Epithelial cell of prostate (primary cell): ENCODE data around the gene FAT1.

Source experiments
- DNase-seq: peaks from one replicate; pipeline ENCODE4 v3.0.0-alpha.2; 2011; ENCODE audit warnings: low read depth, low spot score
- H3K27ac ChIP-seq: fragments of 450-650 bp; 2 replicates; pipeline ENCODE4 v1.5.1; 2017; ENCODE audit warnings: mild to moderate bottlenecking

Gene FAT1

GRCh38 chr4:186725469-186726425 lies 2.1 kb upstream of the FAT1 start:
- H3K27ac ChIP-seq, result peak overlapping the region; percentile 97
- DNase-seq, result no peak

- no peak for DNase-seq
- H3K27ac ChIP-seq, result peak overlapping the region; percentile 97
Observed at GRCh38 chr4:186724864-186725468, 1.3 kb upstream of the FAT1 start.

DNA sequence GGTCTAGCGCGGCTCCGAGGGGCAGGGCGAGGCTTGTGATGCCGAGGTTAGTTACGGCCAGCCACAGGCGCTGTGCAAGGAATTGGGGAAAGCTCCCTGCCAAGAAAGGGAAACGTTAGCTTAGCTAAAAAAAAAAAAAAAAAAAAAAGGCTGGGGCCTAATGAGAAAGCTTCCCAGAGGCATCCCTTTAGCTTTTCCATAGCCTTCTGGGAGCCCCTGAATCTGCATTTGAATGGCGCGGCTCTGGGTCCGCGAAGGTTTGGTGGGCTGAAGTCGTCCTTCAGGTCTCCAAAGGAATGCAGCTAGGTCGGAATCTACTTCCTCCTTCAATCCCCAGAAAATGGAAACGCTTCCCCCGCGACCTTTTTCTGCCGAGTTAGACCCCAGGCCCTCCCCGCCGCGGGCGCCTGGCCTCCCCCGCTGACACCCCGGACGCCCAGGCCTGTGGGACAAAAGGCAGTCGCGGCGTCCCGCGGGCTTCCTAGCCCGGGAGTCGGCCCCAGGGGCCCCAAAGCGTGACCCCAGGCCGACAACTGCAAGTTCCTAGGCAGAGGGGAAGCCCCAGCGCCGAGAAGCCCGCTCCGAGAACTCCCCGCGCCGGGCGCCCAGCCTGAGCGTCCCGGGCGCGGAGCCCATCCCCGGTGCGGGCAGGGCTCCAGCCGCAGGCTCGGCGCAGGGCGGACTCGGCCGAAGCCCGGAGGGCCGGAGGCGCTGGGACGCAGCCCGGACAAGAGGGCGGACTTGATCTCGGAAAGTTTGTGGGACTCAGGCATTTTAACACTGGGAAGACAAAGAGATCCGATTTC lies 605 bp upstream of the FAT1 start:
- H3K27ac ChIP-seq, result peak overlapping the region; percentile 97
- no peak for DNase-seq

GRCh38 chr4:186722796-186723291 lies 812 bp downstream of the FAT1 start:
- H3K27ac ChIP-seq, result peak overlapping the region; percentile 97
- no peak for DNase-seq

DNA sequence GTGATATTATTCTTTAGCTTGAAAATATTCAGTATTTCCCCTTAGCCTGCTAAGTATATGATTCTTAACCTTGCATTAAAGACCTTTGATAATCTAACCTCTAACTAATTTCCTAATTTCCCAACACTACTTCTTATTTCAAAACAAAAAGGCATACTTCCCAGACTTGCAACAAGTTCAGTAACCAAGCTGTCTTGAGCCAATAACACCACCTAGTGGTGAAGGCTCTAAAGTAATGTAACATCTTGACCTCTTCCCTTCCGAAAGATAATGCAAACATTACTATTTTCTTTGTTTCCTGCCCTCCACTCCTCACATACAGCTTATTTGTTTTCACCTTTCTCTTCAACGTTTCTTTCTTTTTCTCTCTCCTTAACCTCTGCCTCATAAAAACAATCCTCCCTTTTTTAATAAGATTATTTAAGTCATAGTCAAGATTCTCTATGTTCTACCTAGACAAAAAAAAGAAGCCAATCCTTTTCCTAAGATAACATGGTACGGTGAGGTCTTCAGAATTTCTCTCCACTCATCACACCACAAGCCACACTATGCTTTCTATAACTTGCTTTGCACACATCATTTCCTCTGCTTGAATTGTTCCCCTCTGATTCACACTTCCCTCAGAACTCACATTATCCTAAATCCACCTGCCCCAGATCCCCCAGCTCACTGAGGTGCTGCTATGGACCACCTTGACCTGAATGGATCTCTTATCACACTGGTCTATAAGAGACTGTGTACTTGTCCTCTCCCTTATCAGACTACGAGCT lies 3.5 kb downstream of the FAT1 start:
- peak overlapping the region; percentile 97 for H3K27ac ChIP-seq
- DNase-seq, result no peak

DNA sequence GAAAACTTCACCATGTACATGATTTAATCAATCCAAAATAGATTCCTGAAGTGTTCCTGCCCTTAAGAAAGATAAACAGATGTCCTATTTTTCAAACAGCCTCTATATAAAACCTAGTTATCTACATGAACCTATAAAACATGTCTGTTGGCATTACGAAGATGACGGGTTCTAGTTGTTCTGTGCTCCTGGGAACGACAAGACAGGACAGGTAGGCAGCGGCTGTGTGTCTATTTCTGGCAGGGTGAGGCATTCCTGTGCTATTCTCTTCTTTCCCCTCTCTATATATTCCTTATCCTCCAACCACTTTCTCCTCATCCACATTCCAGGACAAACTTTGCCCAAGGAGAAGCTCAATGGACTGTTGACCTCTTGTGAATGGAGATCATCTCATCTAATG lies 6.1 kb downstream of the FAT1 start:
- peak; percentile 59 for DNase-seq
- H3K27ac ChIP-seq, result peak overlapping the region; percentile 53

DNA sequence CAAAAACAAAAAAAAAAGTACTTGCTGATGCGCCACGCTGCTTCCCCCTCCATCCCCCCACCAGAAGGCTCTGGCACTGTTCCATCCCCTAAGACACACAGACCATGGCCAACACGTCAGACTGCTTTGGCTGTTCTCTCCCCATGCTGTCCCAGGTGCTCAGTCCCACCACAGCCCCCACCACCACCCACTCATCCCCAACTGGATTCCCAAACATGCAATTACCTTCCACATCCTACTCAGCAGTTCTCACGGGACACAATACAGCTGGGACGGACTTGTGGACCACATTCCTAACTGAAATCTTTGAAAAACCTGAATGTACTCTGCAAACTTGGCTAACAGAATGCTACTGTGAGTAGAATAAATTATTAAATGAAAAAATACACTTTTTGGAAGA lies 8.6 kb downstream of the FAT1 start:
- H3K27ac ChIP-seq, result no peak overlapping the region
- DNase-seq, result no peak

- H3K27ac ChIP-seq, result no peak overlapping the region
- DNase-seq, result no peak
Observed at GRCh38 chr4:186714006-186714675, 9.5 kb downstream of the FAT1 start.

GRCh38 chr4:186712690-186713089 lies 11.0 kb downstream of the FAT1 start:
- no peak overlapping the region for H3K27ac ChIP-seq
- no peak for DNase-seq

DNA sequence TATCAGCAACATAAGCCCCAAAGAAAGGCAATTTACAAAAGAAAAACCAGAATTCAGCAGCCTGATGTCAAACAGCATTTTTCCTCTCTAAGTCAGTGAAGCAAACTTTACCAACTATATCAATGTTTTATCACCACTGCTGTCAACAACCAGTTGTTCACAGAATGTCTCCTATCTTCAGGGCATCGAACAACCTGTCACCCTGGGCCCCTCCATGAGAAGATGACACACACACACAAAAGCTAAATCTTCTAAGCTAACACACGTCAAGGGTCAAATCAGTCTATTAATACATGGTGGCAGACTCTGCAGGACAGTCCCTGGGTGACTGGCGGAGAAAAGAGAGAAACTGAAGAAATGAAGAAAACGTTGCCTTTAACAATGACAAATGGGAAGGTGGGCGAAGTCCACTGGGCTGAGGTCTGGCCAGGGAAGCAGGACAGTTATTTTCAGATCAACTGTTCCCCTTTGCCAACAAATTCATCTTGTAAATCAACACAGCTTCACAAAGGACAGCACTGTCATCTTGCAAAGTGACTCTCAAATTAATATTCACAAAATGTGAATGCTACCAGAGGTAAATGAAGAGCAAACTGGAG lies 13.0 kb downstream of the FAT1 start:
- no peak overlapping the region for H3K27ac ChIP-seq
- no peak for DNase-seq

DNA sequence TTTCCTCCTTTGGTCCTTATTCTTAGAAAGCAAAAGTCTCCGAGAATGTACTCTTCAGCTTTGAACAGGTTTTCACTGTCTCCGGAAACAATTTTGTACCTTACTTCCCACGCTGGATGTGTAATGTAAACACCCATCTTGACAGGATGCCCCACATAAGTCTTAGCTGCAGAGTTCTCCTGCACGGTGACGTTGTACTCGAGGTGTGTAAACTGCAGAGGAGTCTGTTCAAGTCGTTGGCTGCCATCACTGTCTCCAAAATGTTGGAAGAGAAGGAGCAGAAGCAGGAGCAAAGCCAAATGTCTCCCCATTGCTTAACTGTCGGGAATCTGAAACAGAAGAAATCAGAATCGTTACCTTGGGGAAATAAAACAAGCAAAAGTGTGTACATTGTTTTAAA lies 14.1 kb downstream of the FAT1 start:
- no peak overlapping the region for H3K27ac ChIP-seq
- no peak for DNase-seq

- DNase-seq, result no peak
- H3K27ac ChIP-seq, result no peak overlapping the region
Observed at GRCh38 chr4:186708554-186708953, 15.1 kb downstream of the FAT1 start.

DNA sequence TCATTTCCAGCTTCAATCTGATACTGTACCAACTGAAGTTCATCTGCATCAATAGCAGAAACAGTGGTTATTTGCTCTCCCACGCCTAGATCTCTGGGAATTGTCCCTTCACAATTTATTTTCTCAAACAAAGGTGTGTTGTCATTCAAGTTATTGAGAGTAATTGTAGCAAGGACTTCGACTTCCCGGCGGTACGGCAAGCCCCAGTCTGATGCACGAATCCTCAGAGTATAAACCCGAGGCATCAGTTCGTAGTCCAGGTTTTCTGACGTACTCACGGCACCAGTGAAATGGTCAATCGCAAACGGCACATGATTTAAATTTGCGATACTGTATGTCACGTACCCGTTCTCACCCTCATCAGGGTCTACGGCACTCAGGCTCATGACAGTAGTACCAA lies 15.7 kb downstream of the FAT1 start:
- H3K27ac ChIP-seq, result no peak overlapping the region
- no peak for DNase-seq

DNA sequence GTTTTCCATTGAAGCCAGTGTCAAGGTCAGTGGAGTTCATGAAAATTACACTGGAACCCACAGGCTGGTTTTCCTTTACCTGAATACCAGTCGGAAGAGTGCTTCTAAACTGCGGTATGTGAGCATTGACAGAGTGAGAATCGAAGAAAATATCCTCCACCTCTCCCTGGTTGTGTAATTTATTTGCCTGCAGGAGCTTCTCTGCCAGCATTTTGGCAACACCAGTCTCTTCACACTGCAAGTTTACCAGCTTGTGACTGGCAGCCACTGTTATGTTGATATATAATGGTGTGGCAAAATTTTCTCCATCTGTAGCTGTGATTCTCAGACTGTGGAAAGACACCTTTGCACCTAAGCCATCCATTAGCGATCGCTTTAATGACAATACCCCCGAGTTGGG lies 16.1 kb downstream of the FAT1 start:
- no peak for DNase-seq
- H3K27ac ChIP-seq, result no peak overlapping the region

DNA sequence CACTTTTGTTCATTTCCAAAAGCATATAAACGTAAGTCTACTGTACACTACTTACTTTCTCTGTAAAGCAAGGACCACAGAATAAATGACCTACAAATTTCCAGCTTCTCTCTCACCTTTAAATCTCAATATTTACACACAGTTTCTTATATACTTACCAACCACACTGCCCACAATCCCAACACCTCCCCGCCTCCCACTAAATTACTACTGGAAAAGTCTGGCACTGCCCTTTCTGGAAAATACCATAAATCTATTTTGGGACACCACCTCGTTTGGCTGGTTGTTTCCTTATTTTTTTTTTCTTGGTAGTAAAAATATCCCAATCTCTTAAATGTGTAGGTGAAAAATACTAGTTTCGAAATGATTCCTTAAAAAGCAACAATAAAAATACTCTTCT lies 19.6 kb downstream of the FAT1 start:
- no peak for DNase-seq
- peak overlapping the region; percentile 16 for H3K27ac ChIP-seq

DNA sequence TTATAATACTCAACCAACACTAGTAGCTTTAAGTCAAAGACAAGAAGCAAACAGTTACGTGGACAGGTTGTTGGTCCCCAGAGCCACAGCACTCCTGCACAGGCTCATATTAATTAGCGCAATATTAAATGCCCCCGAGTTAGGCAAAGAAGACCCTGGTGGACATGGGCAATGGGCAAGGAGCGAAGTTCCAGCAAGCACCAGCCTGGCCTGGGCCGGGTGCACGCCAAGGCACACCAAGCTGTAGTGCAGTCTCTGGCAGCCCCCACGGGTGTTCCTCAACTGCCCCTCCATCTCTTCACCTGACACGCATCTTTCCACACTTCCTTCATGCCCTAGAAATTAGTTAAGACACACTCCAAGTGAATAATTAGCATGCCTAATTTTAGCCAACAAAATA lies 20.1 kb downstream of the FAT1 start:
- H3K27ac ChIP-seq, result peak overlapping the region; percentile 16

DNA sequence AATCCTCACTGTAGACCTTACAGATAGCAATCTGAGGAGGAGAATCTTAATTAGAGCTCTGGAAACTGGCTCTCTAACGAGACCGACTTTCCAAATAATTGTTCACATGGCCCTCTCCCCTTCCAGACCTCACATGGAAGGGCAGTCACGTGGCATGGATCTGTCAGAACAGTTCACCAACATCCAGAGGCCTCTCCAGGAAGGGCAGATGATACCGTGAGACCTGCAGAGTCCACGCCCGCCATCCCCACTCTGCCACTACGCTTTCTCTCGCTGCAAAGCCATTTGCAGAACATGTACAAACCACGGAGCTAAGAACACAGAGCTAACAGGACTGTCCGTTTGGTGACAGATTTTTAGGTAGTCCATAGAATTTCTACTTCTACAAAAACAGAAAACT lies 20.7 kb downstream of the FAT1 start:
- DNase-seq, result no peak
- peak overlapping the region; percentile 71 for H3K27ac ChIP-seq

More for the DNA sequence above, 20.1 kb downstream of the FAT1 start:
- no peak for DNase-seq

GRCh38 chr4:186702297-186702696 lies 21.4 kb downstream of the FAT1 start:
- peak overlapping the region; percentile 71 for H3K27ac ChIP-seq

DNA sequence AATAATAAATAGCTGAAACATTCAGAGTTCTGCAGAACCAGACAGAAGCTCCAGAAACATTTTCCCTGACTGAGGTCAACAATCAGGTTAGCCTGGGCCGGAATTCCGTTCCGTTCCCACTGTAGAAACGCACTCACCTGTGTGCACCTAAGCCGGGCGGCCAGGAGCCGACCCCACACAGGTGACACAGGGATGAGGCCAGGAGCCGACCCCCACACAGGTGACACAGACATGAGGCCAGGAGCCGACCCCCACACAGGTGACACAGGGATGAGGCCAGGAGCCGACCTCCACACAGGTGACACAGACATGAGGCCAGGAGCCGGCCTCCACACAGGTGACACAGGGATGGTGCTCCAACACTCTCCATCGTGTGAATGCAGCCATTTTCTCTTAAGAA lies 21.9 kb downstream of the FAT1 start:
- DNase-seq, result no peak
- H3K27ac ChIP-seq, result peak overlapping the region; percentile 71

More at GRCh38 chr4:186702297-186702696, 21.4 kb downstream of the FAT1 start:
- DNase-seq, result no peak
